GM19025 (cell line): ENCODE results near the gene KCNAB2.

Source experiments
- ATAC-seq: cut with Tn5 transposase; IDR thresholded peaks from one replicate; pipeline ENCODE4 v1.9.1; 2021; ENCODE audit warnings: mild to moderate bottlenecking, low read depth, moderate library complexity; ENCODE audit not compliant: unreplicated experiment

KCNAB2 gene

GRCh38 chr1:6094246-6094645, 48.6 kb downstream of the KCNAB2 start:
- ATAC-seq: no peak

GRCh38 chr1:6094801-6095505, 49.3 kb downstream of the KCNAB2 start:
- no peak for ATAC-seq

- no peak for ATAC-seq
Observed at GRCh38 chr1:6095511-6096242, 50.0 kb downstream of the KCNAB2 start.

GRCh38 chr1:6096243-6097116, 50.8 kb downstream of the KCNAB2 start:
- no peak for ATAC-seq

GRCh38 chr1:6097117-6097595, 51.5 kb downstream of the KCNAB2 start:
- no peak for ATAC-seq

GRCh38 chr1:6097824-6098223, 52.1 kb downstream of the KCNAB2 start:
- ATAC-seq: no peak

GRCh38 chr1:6098303-6099215, 52.9 kb downstream of the KCNAB2 start:
- no peak for ATAC-seq

GRCh38 chr1:6099297-6099696, 53.6 kb downstream of the KCNAB2 start:
- no peak for ATAC-seq

GRCh38 chr1:6099787-6100765, 54.4 kb downstream of the KCNAB2 start:
- no peak for ATAC-seq

- no peak for ATAC-seq
Observed at GRCh38 chr1:6100861-6101783, 55.4 kb downstream of the KCNAB2 start.

- ATAC-seq: no peak
Observed at GRCh38 chr1:6101826-6102531, 56.3 kb downstream of the KCNAB2 start.

- no peak for ATAC-seq
Observed at GRCh38 chr1:6102532-6102845, 56.8 kb downstream of the KCNAB2 start.

- ATAC-seq: no peak
Observed at GRCh38 chr1:6103111-6103853, 57.6 kb downstream of the KCNAB2 start.

GRCh38 chr1:6103854-6104530, 58.3 kb downstream of the KCNAB2 start:
- ATAC-seq: no peak

- no peak for ATAC-seq
Observed at GRCh38 chr1:6104631-6105030, 58.9 kb downstream of the KCNAB2 start.

GRCh38 chr1:6105218-6105679, 59.6 kb downstream of the KCNAB2 start:
- no peak for ATAC-seq
